Measurements from ENCODE around the gene L3MBTL4.

The L3MBTL4 gene

GRCh38 chr18:5983488-5983887 is 431.2 kb downstream of the L3MBTL4 start:
- TF ChIP-seq, protein P1, sequence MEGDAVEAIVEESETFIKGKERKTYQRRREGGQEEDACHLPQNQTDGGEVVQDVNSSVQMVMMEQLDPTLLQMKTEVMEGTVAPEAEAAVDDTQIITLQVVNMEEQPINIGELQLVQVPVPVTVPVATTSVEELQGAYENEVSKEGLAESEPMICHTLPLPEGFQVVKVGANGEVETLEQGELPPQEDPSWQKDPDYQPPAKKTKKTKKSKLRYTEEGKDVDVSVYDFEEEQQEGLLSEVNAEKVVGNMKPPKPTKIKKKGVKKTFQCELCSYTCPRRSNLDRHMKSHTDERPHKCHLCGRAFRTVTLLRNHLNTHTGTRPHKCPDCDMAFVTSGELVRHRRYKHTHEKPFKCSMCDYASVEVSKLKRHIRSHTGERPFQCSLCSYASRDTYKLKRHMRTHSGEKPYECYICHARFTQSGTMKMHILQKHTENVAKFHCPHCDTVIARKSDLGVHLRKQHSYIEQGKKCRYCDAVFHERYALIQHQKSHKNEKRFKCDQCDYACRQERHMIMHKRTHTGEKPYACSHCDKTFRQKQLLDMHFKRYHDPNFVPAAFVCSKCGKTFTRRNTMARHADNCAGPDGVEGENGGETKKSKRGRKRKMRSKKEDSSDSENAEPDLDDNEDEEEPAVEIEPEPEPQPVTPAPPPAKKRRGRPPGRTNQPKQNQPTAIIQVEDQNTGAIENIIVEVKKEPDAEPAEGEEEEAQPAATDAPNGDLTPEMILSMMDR (IDR thresholded peaks at IDR 0.05; ENCODE audit: low read depth, low read length, missing control alignments), result no peak
- DNase-seq (ENCODE audit: extremely low read depth, low read depth), result no peak
- no peak overlapping the region for H3K4me3 ChIP-seq (replicated peaks; ENCODE audit: low read depth, low read length)

DNA sequence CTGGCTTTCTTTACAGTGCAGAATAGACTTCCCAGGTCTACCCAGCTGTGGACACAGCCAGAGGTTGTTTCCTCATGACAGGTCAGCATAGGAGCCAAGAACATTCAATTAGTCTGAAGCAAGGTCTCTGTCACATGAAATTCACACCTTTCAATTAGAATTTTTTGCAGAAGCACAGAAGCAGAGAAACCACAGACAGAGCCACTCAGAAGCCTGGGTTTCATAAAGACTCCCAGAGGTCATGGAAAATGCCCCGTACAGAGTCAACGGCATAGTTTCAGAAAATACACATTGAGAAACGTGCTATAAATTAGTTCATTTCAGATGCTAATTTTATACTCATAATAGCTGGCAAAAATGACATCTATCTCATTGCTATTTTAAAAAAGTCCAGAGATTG is 432.4 kb downstream of the L3MBTL4 start:
- TF ChIP-seq, protein P1 (IDR thresholded peaks at IDR 0.05; ENCODE audit: low read depth, low read length, missing control alignments), result no peak
- no peak for DNase-seq (ENCODE audit: extremely low read depth, low read depth)
- no peak overlapping the region for H3K4me3 ChIP-seq (replicated peaks; ENCODE audit: low read depth, low read length)

- H3K4me3 ChIP-seq (replicated peaks; ENCODE audit: low read depth, low read length), result no peak overlapping the region
- no peak for DNase-seq (ENCODE audit: extremely low read depth, low read depth)
- TF ChIP-seq, protein P1 (IDR thresholded peaks at IDR 0.05; ENCODE audit: low read depth, low read length, missing control alignments), result no peak
Measured at GRCh38 chr18:5980721-5981120, 434.0 kb downstream of the L3MBTL4 start.

DNA sequence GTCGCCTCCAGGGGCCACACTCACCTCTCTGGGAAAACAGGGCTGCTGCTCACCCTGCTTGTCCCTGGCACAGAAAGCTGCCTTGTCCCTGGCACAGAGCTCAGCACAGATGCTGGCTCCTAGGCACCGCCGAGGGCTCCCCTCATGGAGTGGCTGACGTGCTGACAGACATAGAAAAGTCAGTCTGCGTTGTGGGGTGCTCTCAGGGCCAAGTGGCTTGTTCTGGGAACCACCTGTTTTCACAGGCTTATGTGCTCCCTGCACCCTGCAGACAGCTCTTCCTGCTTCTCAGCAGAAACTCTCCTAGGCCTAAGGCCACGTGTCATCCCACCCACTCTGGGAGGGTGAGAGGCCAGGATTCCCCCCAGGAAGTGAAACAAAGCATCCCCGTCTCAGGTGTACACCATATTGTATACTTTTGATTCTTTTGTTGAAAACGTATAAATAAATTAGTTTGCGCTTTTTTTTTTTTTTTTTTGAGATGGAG is 434.7 kb downstream of the L3MBTL4 start:
- DNase-seq (ENCODE audit: extremely low read depth, low read depth), result no peak
- no peak overlapping the region for H3K4me3 ChIP-seq (replicated peaks; ENCODE audit: low read depth, low read length)
- TF ChIP-seq, protein P1 (IDR thresholded peaks at IDR 0.05; ENCODE audit: low read depth, low read length, missing control alignments), result no peak

- no peak for DNase-seq (ENCODE audit: extremely low read depth, low read depth)
- H3K4me3 ChIP-seq (replicated peaks; ENCODE audit: low read depth, low read length), result no peak overlapping the region
- TF ChIP-seq, protein P1 (IDR thresholded peaks at IDR 0.05; ENCODE audit: low read depth, low read length, missing control alignments), result no peak
Measured at GRCh38 chr18:5979176-5979888, 435.4 kb downstream of the L3MBTL4 start.

- DNase-seq (ENCODE audit: extremely low read depth, low read depth), result no peak
- TF ChIP-seq, protein P1 (IDR thresholded peaks at IDR 0.05; ENCODE audit: low read depth, low read length, missing control alignments), result no peak
- H3K4me3 ChIP-seq (replicated peaks; ENCODE audit: low read depth, low read length), result no peak overlapping the region
Measured at GRCh38 chr18:5977022-5977421, 437.7 kb downstream of the L3MBTL4 start.
